HEK293 (cell line): ENCODE measurements around the gene GLG1.

Source experiments
- CTCF ChIA-PET: fragments of 350-600 bp; formaldehyde crosslinking; extraction: SDS; loops from one replicate; lab custom pipeline; 2021; ENCODE audit warnings: antibody characterized with exemption; lab: Yijun Ruan, JAX
- POLR2A ChIA-PET: fragments of 300-600 bp; formaldehyde crosslinking; extraction: SDS; loops from one replicate; lab custom pipeline; 2020; ENCODE audit warnings: antibody characterized with exemption, inconsistent platforms; lab: Yijun Ruan, JAX
- H3K27ac ChIP-seq: fragments of 200-500 bp; sonication (Bioruptor generic); 2 replicates; pipeline ENCODE4 v1.5.1; 2014; ENCODE audit warnings: low read depth, low read length, control low read depth, inconsistent platforms; ENCODE audit errors: extremely low read depth
- H3K36me3 ChIP-seq, 2 experiments: fragments of 200-500 bp in 1 of 2; sonication (Bioruptor generic) in 1 of 2; 1 replicate in 1 of 2; 2 replicates in 1 of 2; pipeline ENCODE4 v1.5.1; 2014 to 2017; ENCODE audit warnings: inconsistent platforms in 2 of 2, low read length in 2 of 2; ENCODE audit not compliant: control insufficient read depth in 2 of 2, insufficient read depth in 1 of 2
- H3K4me1 ChIP-seq: fragments of 200-500 bp; sonication (Bioruptor generic); 2 replicates; pipeline ENCODE4 v1.5.1; 2014; ENCODE audit warnings: mild to moderate bottlenecking, low read length, inconsistent platforms; ENCODE audit not compliant: control insufficient read depth, insufficient read depth
- H3K4me3 ChIP-seq: 2 replicates; pipeline ENCODE4 v1.5.1; 2011; ENCODE audit warnings: low read depth, mild to moderate bottlenecking, control low read depth, low read length, moderate library complexity
- H3K9me3 ChIP-seq: fragments of 200-500 bp; sonication (Bioruptor generic); 2 replicates; pipeline ENCODE4 v1.5.1; 2014; ENCODE audit warnings: low read depth, low read length, inconsistent platforms; ENCODE audit not compliant: control insufficient read depth, insufficient read depth
- IKZF3 ChIP-seq: fragments of 450-650 bp; IDR thresholded peaks from 2 replicates; pipeline ENCODE4 v1.5.0; 2018; ENCODE audit warnings: missing biosample characterization, mild to moderate bottlenecking, missing genetic modification characterization, moderate library complexity
- KLF10 ChIP-seq: fragments of 450-650 bp; IDR thresholded peaks from 2 replicates; pipeline ENCODE4 v1.5.1; 2018; ENCODE audit warnings: missing biosample characterization, mild to moderate bottlenecking, missing genetic modification characterization
- MYNN ChIP-seq: fragments of 450-650 bp; formaldehyde crosslinking; IDR thresholded peaks from 2 replicates; pipeline ENCODE4 v1.5.1; 2016; ENCODE audit warnings: missing biosample characterization, missing genetic modification characterization, borderline replicate concordance
- OVOL3 ChIP-seq: fragments of 450-650 bp; formaldehyde crosslinking; IDR thresholded peaks from 2 replicates; pipeline ENCODE4 v1.5.1; 2016; ENCODE audit warnings: missing biosample characterization, missing genetic modification characterization
- PRDM2 ChIP-seq: fragments of 450-650 bp; formaldehyde crosslinking; IDR thresholded peaks from 2 replicates; pipeline ENCODE4 v1.5.1; 2016; ENCODE audit warnings: missing biosample characterization, missing genetic modification characterization, borderline replicate concordance
- PRDM4 ChIP-seq: fragments of 450-650 bp; formaldehyde crosslinking; IDR thresholded peaks from 2 replicates; pipeline ENCODE4 v1.5.1; 2017; ENCODE audit warnings: missing biosample characterization, missing genetic modification characterization
- ZBTB17 ChIP-seq: fragments of 450-650 bp; formaldehyde crosslinking; IDR thresholded peaks from 2 replicates; pipeline ENCODE4 v1.5.1; 2016; ENCODE audit warnings: missing biosample characterization, missing genetic modification characterization
- ZNF23 ChIP-seq: fragments of 450-650 bp; formaldehyde crosslinking; IDR thresholded peaks from 2 replicates; pipeline ENCODE4 v1.5.1; 2016; ENCODE audit warnings: missing biosample characterization, missing genetic modification characterization, borderline replicate concordance
- ZNF366 ChIP-seq: fragments of 450-650 bp; formaldehyde crosslinking; conservative IDR thresholded peaks from 2 replicates; pipeline ENCODE4 v1.5.1; 2016; ENCODE audit warnings: missing biosample characterization, missing genetic modification characterization
- ZNF398 ChIP-seq: fragments of 450-650 bp; formaldehyde crosslinking; IDR thresholded peaks from 2 replicates; pipeline ENCODE4 v1.5.1; 2017; ENCODE audit warnings: missing biosample characterization, missing genetic modification characterization
- ZSCAN30 ChIP-seq: fragments of 450-650 bp; IDR thresholded peaks from 2 replicates; pipeline ENCODE4 v1.5.1; 2018; ENCODE audit warnings: missing biosample characterization, mild to moderate bottlenecking, missing genetic modification characterization, moderate library complexity

Gene GLG1

GRCh38 chr16:74607310-74607961 lies 522 bp upstream of the GLG1 start (continued):
- TF ChIP-seq PRDM2 (tag by site-specific recombination), result no peak; the same call in 1 of the 2 replicates
- peak; percentile 5; the same call in 1 of the 2 replicates for TF ChIP-seq OVOL3 (tag by site-specific recombination)

GRCh38 chr16:74605746-74606520 lies 981 bp downstream of the GLG1 start:
- ChIA-PET CTCF (interaction anchor here (0.5 to 0.6 kb wide), 2 partner anchors 11 to 593 kb away, joined by 3 read pairs; no protein-coding TSS in a partner anchor), POLR2A (interaction anchor here (1.2 to 1.9 kb wide), 3 partner anchors 9 to 125 kb away, joined by 3 to 9 read pairs (median 4); no protein-coding TSS in a partner anchor)
- Histone ChIP-seq H3K27ac (peak overlapping the region; percentile 85), H3K4me3 (peak overlapping the region; percentile 93), H3K4me1 (peaks cover 31% of the 10 kb centered on the region), H3K36me3 (no peaks in the 10 kb centered on the region), H3K9me3 (no peaks in the 10 kb centered on the region)
- TF ChIP-seq ZSCAN30 (0 out of 2 replicates have a peak, but pooled peaks have one; percentile 11), ZNF366 (tag by site-specific recombination) (no peak), IKZF3 (peak; percentile 53; the same call in 1 of the 2 replicates), ZBTB17 (tag by site-specific recombination) (peak; percentile 86)

GRCh38 chr16:74605332-74605731 lies 1.6 kb downstream of the GLG1 start:
- TF ChIP-seq KLF10 (tag by site-specific recombination) (no peak), ZNF398 (tag by site-specific recombination) (no peak), MYNN (tag by site-specific recombination) (no peak), PRDM4 (tag by site-specific recombination) (peak; percentile 93), ZNF23 (no peak)
- peak overlapping the region; percentile 93 for H3K4me3 ChIP-seq
- POLR2A ChIA-PET, result interaction anchor here (1.5 kb wide), 1 partner anchor 31 kb away, joined by 3 read pairs; no protein-coding TSS in a partner anchor
- no peaks in the 10 kb centered on the region for H3K36me3 ChIP-seq
- no peaks in the 10 kb centered on the region for H3K9me3 ChIP-seq
- peaks cover 33% of the 10 kb centered on the region for H3K4me1 ChIP-seq
- H3K27ac ChIP-seq, result no peak overlapping the region
- CTCF ChIA-PET, result interaction anchor here (0.5 to 0.6 kb wide), 2 partner anchors 10 to 594 kb away, joined by 3 read pairs; no protein-coding TSS in a partner anchor
